Activated CD4-positive, alpha-beta memory T cell treated with anti-CD3 and anti-CD28 coated beads for 36 hours (primary cell): ENCODE measurements around the gene CCDC15. TPM values are rescaled to one million over a fixed set of nuclear protein-coding genes. Genes with fewer than 3 reads are reported as not detected.

Experiments used
- CTCF ChIA-PET: fragments of 350-600 bp; sonication (Branson Sonifier 250); formaldehyde crosslinking; loops from one replicate; lab custom pipeline; 2021; ENCODE audit warnings: antibody characterized with exemption, inconsistent platforms; lab: Charles Lee
- POLR2A ChIA-PET: fragments of 350-600 bp; sonication (Branson Sonifier 250); formaldehyde crosslinking; loops from one replicate; lab custom pipeline; 2021; ENCODE audit warnings: antibody characterized with exemption; lab: Charles Lee
- DNase-seq: peaks from one replicate; pipeline ENCODE4 v3.0.0-alpha.2; 2020
- H3K27ac Mint-ChIP-seq: one replicate; pipeline ENCODE4 v1.8.0; 2021; ENCODE audit warnings: mixed read lengths
- H3K27me3 Mint-ChIP-seq: one replicate; pipeline ENCODE4 v1.8.0; 2021; ENCODE audit warnings: mixed read lengths
- H3K36me3 Mint-ChIP-seq: one replicate; pipeline ENCODE4 v1.8.0; 2021; ENCODE audit warnings: mixed read lengths
- H3K4me1 Mint-ChIP-seq: one replicate; pipeline ENCODE4 v1.8.0; 2021; ENCODE audit warnings: low read depth, mixed read lengths
- H3K4me3 Mint-ChIP-seq: one replicate; pipeline ENCODE4 v1.8.0; 2021; ENCODE audit warnings: mild to moderate bottlenecking, mixed read lengths
- H3K9me3 Mint-ChIP-seq: one replicate; pipeline ENCODE4 v1.8.0; 2021; ENCODE audit warnings: mixed read lengths
- intact Hi-C: fragments of 100-400 bp; cut with micrococcal nuclease; formaldehyde crosslinking; loops from one replicate; pipeline ENCODE4 v1.15.1; 2023
- total RNA-seq, 2 experiments: library from RNA; stranded (reverse); gene quantifications; one replicate each; pipeline ENCODE4 v1.2.3, GENCODE V29; 2021

The CCDC15 gene
- 1 to 10 TPM; 5.6 to 6.4 TPM for total RNA-seq

- Mint-ChIP-seq H3K36me3 (peaks cover 2% of the 10 kb centered on the region), H3K27ac (no peak within 1 kb of the TSS), H3K4me1 (peaks cover 8% of the 10 kb centered on the region), H3K27me3 (no peaks in the 10 kb centered on the region), H3K9me3 (peaks cover 3% of the 10 kb centered on the region), H3K4me3 (no peak within 1 kb of the TSS)
- intact Hi-C loops, result loop anchor here (1.0 to 10.0 kb wide), 7 partner anchors 31 to 931 kb away; partner anchors contain the start of genes HYLS1, SIAE, SPA17 and TBRG1
- DNase-seq, result peak; percentile 97
- ChIA-PET POLR2A (interaction anchor here (0.6 to 1.9 kb wide), 4 partner anchors 78 to 1210 kb away, joined by 3 to 12 read pairs (median 4); partner anchors contain the start of gene TMEM218), CTCF (interaction anchor here (0.9 to 7.3 kb wide), 6 partner anchors 8 to 188 kb away, joined by 3 to 66 read pairs (median 8); no protein-coding TSS in a partner anchor)
These were observed at the start of gene CCDC15 for GRCh38 chr11:124953753-124954589. Gene CCDC15 (plus strand): TSS chr11:124954202. CDS start chr11:124954733, 531 bp downstream.

- intact Hi-C loops, result no loop called here
- H3K4me1 Mint-ChIP-seq, result no peaks in the 10 kb centered on the region
- CTCF ChIA-PET, result no interaction called here
- H3K27me3 Mint-ChIP-seq, result peaks cover 5% of the 10 kb centered on the region
- POLR2A ChIA-PET, result no interaction called here
- H3K9me3 Mint-ChIP-seq, result peaks cover 14% of the 10 kb centered on the region
- H3K4me3 Mint-ChIP-seq, result no peak overlapping the region
- peaks cover 6% of the 10 kb centered on the region for H3K36me3 Mint-ChIP-seq
- no peak for DNase-seq
- H3K27ac Mint-ChIP-seq, result no peak overlapping the region
These were observed 38.2 kb upstream of the CCDC15 start for GRCh38 chr11:124915541-124916369.

- H3K27ac Mint-ChIP-seq, result no peak overlapping the region
- no peak overlapping the region for H3K4me3 Mint-ChIP-seq
- ChIA-PET POLR2A (no interaction called here), CTCF (no interaction called here)
- intact Hi-C loops, result no loop called here
- no peaks in the 10 kb centered on the region for H3K4me1 Mint-ChIP-seq
- H3K9me3 Mint-ChIP-seq, result peaks cover 14% of the 10 kb centered on the region
- peaks cover 6% of the 10 kb centered on the region for H3K36me3 Mint-ChIP-seq
- no peak for DNase-seq
- peaks cover 5% of the 10 kb centered on the region for H3K27me3 Mint-ChIP-seq
These were observed 37.7 kb upstream of the CCDC15 start for GRCh38 chr11:124916370-124916710.

GRCh38 chr11:124917115-124917637 lies 36.8 kb upstream of the CCDC15 start:
- intact Hi-C loops, result no loop called here
- Mint-ChIP-seq H3K36me3 (no peaks in the 10 kb centered on the region), H3K9me3 (peaks cover 6% of the 10 kb centered on the region), H3K4me3 (no peak overlapping the region), H3K27ac (no peak overlapping the region), H3K4me1 (no peaks in the 10 kb centered on the region), H3K27me3 (no peaks in the 10 kb centered on the region)
- no peak for DNase-seq
- ChIA-PET POLR2A (no interaction called here), CTCF (interaction anchor here (0.7 to 1.0 kb wide), 2 partner anchors 51 to 225 kb away, joined by 3 read pairs; no protein-coding TSS in a partner anchor)

GRCh38 chr11:124918950-124919349 lies 35.1 kb upstream of the CCDC15 start, which contains the start of gene HEPN1:
Gene HEPN1 (plus strand): TSS chr11:124919250.
- intact Hi-C loops, result no loop called here
- peaks cover 11% of the 10 kb centered on the region for H3K4me1 Mint-ChIP-seq
- H3K4me3 Mint-ChIP-seq, result no peak within 1 kb of the TSS
- no peak for DNase-seq
- H3K36me3 Mint-ChIP-seq, result no peaks in the 10 kb centered on the region
- ChIA-PET CTCF (no interaction called here), POLR2A (no interaction called here)
- H3K27ac Mint-ChIP-seq, result no peak within 1 kb of the TSS
- no peaks in the 10 kb centered on the region for H3K9me3 Mint-ChIP-seq
- H3K27me3 Mint-ChIP-seq, result no peaks in the 10 kb centered on the region

- ChIA-PET POLR2A (no interaction called here), CTCF (interaction anchor here (1.4 kb wide), 1 partner anchor 44 kb away, joined by 6 read pairs; no protein-coding TSS in a partner anchor)
- no peak for DNase-seq
- H3K36me3 Mint-ChIP-seq, result no peaks in the 10 kb centered on the region
- no peaks in the 10 kb centered on the region for H3K27me3 Mint-ChIP-seq
- H3K27ac Mint-ChIP-seq, result no peak overlapping the region
- H3K9me3 Mint-ChIP-seq, result no peaks in the 10 kb centered on the region
- intact Hi-C loops, result loop anchor here (1.0 kb wide), 1 partner anchor 44 kb away; no protein-coding TSS in a partner anchor
- H3K4me1 Mint-ChIP-seq, result peaks cover 11% of the 10 kb centered on the region
- H3K4me3 Mint-ChIP-seq, result no peak overlapping the region
These were observed 34.1 kb upstream of the CCDC15 start for GRCh38 chr11:124919898-124920297.

- H3K4me3 Mint-ChIP-seq, result no peak overlapping the region
- CTCF ChIA-PET, result interaction anchor here (1.4 kb wide), 1 partner anchor 44 kb away, joined by 6 read pairs; no protein-coding TSS in a partner anchor
- intact Hi-C loops, result loop anchor here (1.0 kb wide), 1 partner anchor 44 kb away; no protein-coding TSS in a partner anchor
These were observed 33.6 kb upstream of the CCDC15 start for GRCh38 chr11:124920356-124920755.

GRCh38 chr11:124920870-124921609 lies 33.0 kb upstream of the CCDC15 start:
- POLR2A ChIA-PET, result no interaction called here
- Mint-ChIP-seq H3K4me1 (peaks cover 11% of the 10 kb centered on the region), H3K27me3 (no peaks in the 10 kb centered on the region), H3K9me3 (no peaks in the 10 kb centered on the region), H3K36me3 (no peaks in the 10 kb centered on the region), H3K27ac (peak overlapping the region; percentile 43), H3K4me3 (peak overlapping the region; percentile 51)
- intact Hi-C loops, result loop anchor here (1.0 kb wide), 1 partner anchor 45 kb away; no protein-coding TSS in a partner anchor
- DNase-seq, result peak; percentile 80
- CTCF ChIA-PET, result interaction anchor here (0.6 to 1.4 kb wide), 2 partner anchors 45 to 960 kb away, joined by 5 to 6 read pairs; no protein-coding TSS in a partner anchor

More at GRCh38 chr11:124920356-124920755, 33.6 kb upstream of the CCDC15 start:
- no peaks in the 10 kb centered on the region for H3K36me3 Mint-ChIP-seq
- H3K27me3 Mint-ChIP-seq, result no peaks in the 10 kb centered on the region
- POLR2A ChIA-PET, result no interaction called here
- H3K27ac Mint-ChIP-seq, result no peak overlapping the region
- no peaks in the 10 kb centered on the region for H3K9me3 Mint-ChIP-seq
- DNase-seq, result no peak
- H3K4me1 Mint-ChIP-seq, result peaks cover 11% of the 10 kb centered on the region

GRCh38 chr11:124922831-124923230 lies 31.2 kb upstream of the CCDC15 start:
- no peaks in the 10 kb centered on the region for H3K27me3 Mint-ChIP-seq
- H3K27ac Mint-ChIP-seq, result no peak overlapping the region
- intact Hi-C loops, result loop anchor here (2.0 kb wide), 1 partner anchor 32 kb away; the partner anchor contains the start of gene CCDC15
- H3K4me3 Mint-ChIP-seq, result no peak overlapping the region
- DNase-seq, result no peak
- H3K4me1 Mint-ChIP-seq, result peaks cover 11% of the 10 kb centered on the region
- no peaks in the 10 kb centered on the region for H3K36me3 Mint-ChIP-seq
- POLR2A ChIA-PET, result no interaction called here
- no peaks in the 10 kb centered on the region for H3K9me3 Mint-ChIP-seq
- CTCF ChIA-PET, result interaction anchor here (0.8 to 1.1 kb wide), 2 partner anchors 18 to 501 kb away, joined by 3 read pairs; no protein-coding TSS in a partner anchor

- H3K4me1 Mint-ChIP-seq, result peaks cover 11% of the 10 kb centered on the region
- no peaks in the 10 kb centered on the region for H3K36me3 Mint-ChIP-seq
- CTCF ChIA-PET, result interaction anchor here (0.8 to 1.1 kb wide), 2 partner anchors 18 to 500 kb away, joined by 3 read pairs; no protein-coding TSS in a partner anchor
- no peak overlapping the region for H3K4me3 Mint-ChIP-seq
- H3K27ac Mint-ChIP-seq, result no peak overlapping the region
- intact Hi-C loops, result loop anchor here (2.0 kb wide), 1 partner anchor 32 kb away; the partner anchor contains the start of gene CCDC15
- H3K27me3 Mint-ChIP-seq, result no peaks in the 10 kb centered on the region
- DNase-seq, result no peak
- POLR2A ChIA-PET, result no interaction called here
- H3K9me3 Mint-ChIP-seq, result no peaks in the 10 kb centered on the region
These were observed 30.7 kb upstream of the CCDC15 start for GRCh38 chr11:124923296-124923695.
